Stimulated activated CD4-positive, alpha-beta T cell treated with anti-CD3 and anti-CD28 coated beads, TNF-alpha, amount 100 ng/mL, for 24 hours (primary cell): ENCODE data around the gene ANKS1B.
"Not testable (repeated sequence)": the region's sequence is repeated elsewhere in the genome, so short reads cannot be mapped to it uniquely, and the experiment has no call there.

Experiments
- DNase-seq, 3 experiments: peaks; one replicate each; pipeline ENCODE4 v3.0.0-alpha.2; 2020; ENCODE audit warnings: low read depth in 3 of 3

The ANKS1B gene

DNA sequence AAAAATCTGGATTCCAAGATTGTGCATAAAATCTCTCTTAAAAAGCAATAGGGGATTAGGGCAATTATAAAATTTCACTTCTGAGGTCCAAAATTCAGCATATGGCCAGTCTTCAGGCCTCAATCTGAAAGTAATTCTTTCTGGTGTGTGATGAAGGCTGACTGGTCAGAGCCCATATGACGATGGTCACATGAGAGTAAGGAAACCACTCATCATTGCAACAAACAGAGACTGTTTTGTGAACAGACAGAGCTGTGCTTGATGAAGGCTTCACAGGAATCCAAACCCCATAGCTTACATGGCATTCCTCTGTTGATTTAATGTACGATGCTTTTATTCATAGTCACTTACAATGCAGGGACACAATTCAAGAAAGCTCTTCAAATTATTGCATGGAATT lies 1101.5 kb downstream of the ANKS1B start:
- DNase-seq = no peak

GRCh38 chr12:98882526-98882925 lies 1102.2 kb downstream of the ANKS1B start:
- DNase-seq = no peak

DNA sequence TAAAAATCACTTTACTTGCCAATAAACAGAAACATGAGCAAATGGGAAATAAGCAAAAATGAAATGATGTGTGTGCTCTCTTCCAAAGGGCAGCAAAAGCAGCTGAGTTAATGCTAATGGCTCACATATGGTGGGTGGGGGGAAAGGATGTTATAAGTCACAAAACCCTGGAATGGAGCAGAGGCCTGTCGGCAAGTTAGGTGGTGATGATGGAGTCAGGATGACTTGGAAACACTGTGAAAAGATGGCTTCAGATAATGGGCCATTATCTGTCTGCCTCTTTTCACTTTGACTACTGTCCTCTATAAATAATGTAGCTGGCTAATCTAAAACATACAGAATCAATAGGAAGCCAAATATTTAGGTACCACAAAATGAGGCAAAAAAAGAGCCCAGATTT lies 1111.0 kb downstream of the ANKS1B start:
- DNase-seq = no peak

GRCh38 chr12:98870504-98870903 lies 1114.2 kb downstream of the ANKS1B start:
- DNase-seq = no peak

DNA sequence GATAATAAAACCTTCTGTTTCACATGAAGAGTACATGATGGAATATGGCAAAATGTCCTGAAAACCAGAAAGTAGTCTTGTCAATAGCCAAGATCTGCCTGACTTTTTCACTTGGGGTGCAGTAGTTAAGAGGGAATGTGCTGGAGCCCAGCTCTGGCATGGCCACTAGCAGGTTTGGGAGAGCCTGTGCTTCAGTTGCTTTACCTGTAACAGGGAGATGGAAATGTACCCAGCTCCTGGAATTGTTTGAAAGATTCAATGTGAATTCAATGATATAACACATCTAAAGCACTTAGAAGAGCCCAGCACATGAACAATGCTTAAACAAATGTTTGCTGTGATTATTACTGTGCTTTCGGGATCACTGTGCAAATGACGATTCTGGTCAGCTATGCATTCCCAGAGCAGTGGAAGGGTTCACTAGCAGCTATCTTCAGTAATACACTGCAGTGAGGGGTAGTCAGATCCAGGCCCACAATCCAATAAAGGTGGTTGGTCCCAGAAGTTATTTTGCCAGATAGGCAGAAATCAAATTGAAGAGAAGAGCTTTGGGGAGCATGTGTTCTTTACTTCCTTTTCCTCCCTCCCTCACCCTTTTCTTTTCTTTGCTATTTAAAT lies 1114.7 kb downstream of the ANKS1B start:
- no peak for DNase-seq

DNA sequence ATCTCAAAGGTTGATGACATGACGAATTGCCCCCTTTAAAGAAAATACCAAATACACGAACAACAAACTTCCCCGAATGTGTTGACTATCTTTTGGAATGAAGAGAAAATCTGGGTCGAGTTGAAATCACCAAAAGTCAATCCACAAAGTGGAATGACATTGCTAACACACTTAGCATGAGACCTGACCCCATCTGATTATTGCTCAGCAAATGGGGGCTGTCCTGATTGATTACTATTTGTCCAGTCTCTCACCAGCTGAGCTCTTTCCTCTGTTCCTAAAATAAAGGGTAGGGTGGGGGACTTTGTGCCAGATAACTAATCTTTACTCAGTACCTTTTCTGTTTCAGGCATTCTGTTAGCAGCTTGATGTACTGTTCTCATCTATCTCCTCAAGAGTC lies 1116.2 kb downstream of the ANKS1B start:
- DNase-seq = no peak

DNA sequence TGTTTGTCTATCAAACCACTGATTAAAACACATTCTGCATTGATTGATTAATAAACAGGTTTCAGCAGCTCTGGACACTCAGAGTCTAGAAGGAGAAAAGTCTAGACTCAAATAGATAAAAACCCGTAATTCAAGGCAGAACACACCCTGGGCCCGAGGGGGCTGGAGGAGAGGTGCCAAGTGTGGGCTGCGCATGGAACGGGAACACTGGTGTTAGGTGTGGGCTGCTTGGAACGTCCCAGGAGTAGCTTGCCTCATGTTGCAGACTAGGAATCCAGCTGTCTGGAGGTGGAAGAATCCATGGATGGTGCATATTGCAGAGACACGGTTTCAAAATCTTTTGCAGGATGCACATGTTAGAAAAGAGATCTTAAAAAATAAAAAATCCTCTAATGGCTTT lies 1116.7 kb downstream of the ANKS1B start:
- no peak for DNase-seq

- no peak for DNase-seq
Measured at GRCh38 chr12:98864363-98864762, 1120.4 kb downstream of the ANKS1B start.

GRCh38 chr12:98863167-98863566 lies 1121.6 kb downstream of the ANKS1B start:
- DNase-seq = no peak

DNA sequence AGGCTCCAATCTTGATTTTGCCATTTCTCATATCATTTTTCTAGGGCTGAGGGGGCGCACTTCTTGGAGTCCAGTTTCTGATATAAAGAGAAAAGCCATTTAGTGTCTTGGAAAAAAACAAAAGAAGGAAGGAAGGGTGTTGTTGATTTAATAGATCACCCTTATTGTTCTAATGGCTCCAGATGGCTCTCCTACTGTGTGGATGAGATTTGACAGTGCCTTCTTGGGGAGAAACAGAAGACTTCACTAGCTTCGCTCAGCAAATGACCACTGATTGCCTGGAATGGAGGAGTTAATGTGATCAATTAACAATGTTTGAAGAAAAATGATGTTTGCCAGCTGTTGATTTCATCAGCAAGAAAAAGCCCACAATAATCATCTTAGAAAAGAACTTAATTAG lies 1123.5 kb downstream of the ANKS1B start:
- DNase-seq = no peak

DNA sequence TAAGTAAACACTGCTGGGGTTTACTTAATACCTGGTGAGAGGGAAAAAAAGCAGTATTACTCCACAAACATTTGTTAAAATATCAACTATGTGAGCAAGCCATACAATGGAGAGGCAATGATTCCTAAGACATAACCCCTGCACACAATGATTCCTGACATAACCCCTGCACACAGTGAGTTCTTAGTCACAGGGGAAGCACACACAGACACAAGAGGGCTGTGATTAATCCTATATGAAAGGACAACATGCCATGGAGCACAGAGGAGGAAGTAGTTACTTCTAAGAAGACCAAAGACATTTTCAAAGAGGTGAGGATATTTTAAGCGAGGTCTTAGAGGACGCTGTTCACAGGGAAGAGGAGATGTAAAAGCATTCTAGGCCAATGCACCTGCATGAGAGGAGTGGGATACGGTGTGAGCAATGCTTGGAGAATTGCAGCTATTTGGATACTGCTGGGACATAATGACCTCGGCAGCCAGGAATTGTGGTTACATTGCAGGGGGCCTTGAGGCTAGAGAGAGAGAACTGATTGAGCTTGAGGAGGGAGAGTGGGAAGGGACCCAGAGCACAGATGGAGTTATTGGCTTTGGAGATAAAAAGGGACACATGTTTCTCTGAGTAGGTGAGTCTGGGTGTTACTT lies 1127.7 kb downstream of the ANKS1B start:
- no peak for DNase-seq

GRCh38 chr12:98852181-98852580 lies 1132.6 kb downstream of the ANKS1B start:
- DNase-seq = no peak

GRCh38 chr12:98847242-98847641 lies 1137.5 kb downstream of the ANKS1B start:
- DNase-seq = no peak

GRCh38 chr12:98845957-98846356 lies 1138.8 kb downstream of the ANKS1B start:
- no peak for DNase-seq

GRCh38 chr12:98840325-98840724 lies 1144.4 kb downstream of the ANKS1B start:
- no peak for DNase-seq

DNA sequence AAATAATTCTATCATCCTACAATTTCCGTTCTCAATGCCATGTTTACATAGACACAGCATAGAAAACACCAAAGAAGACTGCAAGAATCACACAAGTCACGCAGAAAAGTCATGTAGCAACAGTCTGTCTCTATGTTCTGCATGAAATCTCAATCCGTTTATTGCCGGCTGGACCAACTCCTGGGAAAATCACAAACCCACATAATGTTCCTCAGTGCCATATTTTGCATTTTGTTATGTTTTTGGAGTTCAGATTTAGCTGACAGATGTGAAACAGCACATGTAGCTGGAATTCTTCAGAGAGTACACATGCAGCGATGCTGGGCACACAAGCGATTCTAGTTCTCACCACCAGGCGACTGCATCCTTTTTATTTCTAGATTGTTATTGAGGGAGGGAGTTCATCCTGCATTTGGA lies 1146.5 kb downstream of the ANKS1B start:
- no peak for DNase-seq

- DNase-seq = not testable (repeated sequence)
Measured at GRCh38 chr12:98837134-98837752, 1147.5 kb downstream of the ANKS1B start.

GRCh38 chr12:98830657-98831056 lies 1154.1 kb downstream of the ANKS1B start:
- DNase-seq = no peak

- DNase-seq = no peak
Measured at GRCh38 chr12:98828802-98829600, 1155.7 kb downstream of the ANKS1B start.

DNA sequence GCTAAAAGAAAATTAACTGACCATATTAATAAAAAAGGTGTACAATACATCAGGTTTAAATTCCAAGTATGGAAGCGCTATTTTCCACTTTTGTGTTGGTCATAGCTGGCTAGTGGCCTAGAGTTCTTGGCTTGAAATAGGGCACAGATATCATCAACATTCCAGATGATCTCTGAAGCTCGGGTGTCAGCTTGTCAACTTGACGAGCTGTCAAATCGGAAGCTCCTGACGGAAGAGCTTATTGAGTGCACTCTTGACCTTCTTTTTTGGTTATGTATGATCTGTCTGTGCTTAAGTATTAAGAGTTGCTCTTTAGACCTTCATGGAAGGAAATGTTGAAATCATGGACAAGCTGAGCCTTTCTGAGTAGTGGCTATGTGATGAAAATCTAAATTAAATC lies 1161.7 kb downstream of the ANKS1B start:
- DNase-seq = no peak

DNA sequence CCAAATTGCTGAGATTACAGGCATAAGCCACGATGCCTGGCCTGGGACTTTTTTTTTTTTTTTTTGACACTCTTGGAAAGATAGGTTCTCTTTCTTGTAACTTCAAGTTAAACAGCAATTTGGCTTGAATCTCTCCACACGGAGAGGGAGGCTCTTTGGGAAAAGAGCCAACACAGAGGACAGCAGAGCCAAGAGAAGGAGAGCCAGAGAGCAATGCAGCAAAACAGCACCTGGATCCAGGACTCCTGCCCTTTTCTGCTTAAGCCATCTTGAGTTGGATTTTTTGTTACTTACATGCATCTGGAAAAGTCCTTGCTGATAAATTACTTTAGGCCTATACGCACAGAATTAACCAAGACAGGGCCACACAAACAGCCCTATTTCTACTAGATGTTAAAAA lies 1162.9 kb downstream of the ANKS1B start:
- DNase-seq = no peak

GRCh38 chr12:98821232-98821631 lies 1163.5 kb downstream of the ANKS1B start:
- DNase-seq = no peak
